ENCODE measurements around the gene NUP42.
A peak's percentile ranks its signal among the peaks of the same experiment; 100 is the strongest.
"Not testable (repeated sequence)": the region's sequence is repeated elsewhere in the genome, so short reads cannot be mapped to it uniquely, and the experiment has no call there.

NUP42 gene, protein sequence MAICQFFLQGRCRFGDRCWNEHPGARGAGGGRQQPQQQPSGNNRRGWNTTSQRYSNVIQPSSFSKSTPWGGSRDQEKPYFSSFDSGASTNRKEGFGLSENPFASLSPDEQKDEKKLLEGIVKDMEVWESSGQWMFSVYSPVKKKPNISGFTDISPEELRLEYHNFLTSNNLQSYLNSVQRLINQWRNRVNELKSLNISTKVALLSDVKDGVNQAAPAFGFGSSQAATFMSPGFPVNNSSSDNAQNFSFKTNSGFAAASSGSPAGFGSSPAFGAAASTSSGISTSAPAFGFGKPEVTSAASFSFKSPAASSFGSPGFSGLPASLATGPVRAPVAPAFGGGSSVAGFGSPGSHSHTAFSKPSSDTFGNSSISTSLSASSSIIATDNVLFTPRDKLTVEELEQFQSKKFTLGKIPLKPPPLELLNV

DNA sequence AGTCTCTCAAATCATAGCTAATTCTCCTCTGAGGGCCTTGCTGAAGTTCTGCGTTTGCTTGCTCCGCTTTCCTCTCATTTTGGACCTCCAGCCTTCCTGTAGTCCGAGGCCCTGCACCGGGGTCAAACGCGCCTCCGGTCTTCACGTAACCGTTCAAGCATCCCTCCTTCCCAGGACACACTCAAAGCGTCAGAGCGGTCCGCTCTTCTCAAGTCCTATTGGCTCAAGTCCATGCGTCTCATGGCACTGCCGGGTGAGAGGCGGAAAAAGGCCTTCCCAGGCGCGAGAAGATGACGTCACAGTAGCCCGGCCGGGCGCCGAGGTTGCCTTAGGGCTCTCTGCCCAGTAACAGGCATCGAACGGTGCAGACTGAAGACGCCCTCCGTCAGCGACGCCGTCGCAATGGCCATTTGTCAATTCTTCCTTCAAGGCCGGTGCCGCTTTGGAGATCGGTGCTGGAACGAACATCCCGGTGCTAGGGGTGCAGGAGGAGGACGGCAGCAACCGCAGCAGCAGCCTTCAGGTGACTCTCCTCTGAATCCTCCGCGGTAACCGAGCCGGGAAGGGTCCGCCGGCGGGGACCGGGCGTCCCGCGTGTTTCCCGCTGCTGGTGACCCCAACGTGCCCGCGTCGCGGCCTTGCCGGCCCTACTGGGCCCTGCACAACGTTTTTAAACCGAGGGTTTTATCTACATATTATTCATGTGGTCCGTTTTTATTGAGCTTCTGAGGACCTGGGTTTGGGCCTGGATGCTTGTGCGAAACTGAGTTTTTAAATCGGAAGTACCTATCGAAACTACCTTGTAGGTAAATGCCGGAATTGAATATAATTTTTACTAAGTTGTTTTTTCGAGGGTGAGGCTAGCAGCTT is at the start of gene NUP42:
NUP42 (plus strand) TSS at position 365 of the 870 bp plus-strand sequence; CDS start at position 403, 38 bp downstream.
- peak; percentile 96 for DNase-seq (ENCODE audit: low spot score)

DNA sequence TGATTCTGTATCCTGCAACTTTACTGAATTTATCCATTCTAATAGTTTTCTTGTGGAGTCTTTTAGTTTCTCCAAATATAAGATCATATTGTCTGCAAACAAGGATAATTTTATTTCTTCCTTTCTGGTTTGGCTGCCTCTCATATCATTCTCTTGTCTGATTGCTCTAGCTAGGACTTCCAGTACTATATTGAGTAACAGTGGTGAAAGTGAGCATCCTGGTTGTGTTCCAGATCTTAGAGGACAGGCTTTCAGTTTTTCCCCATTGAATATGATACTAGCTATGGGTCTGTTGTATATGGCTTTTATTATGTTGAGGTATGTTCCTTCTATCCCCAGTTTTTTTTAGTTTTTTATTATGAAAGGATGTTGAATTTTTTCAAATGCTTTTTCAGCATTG is 48.1 kb upstream of the NUP42 start:
- DNase-seq (ENCODE audit: low spot score), result no peak

DNA sequence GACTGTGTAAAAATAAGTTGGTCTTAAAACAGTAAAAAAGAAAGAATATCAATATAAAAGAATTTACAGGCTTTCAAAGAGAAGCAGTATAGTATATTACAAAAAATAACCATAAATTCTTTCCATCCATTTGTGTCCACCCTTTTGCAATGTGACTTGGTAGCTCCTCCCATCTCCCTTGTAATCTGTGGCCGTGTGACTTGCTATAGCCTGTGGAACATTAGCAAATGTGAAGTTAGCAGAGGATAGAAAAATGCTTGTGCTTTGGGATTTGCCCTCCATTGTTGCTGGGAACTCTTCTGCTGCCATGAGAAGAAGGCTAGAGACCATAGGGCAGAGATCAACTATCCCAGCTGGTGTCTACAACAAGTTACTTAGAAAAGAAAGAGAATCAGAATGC is 46.1 kb upstream of the NUP42 start:
- no peak for DNase-seq (ENCODE audit: low spot score)

DNA sequence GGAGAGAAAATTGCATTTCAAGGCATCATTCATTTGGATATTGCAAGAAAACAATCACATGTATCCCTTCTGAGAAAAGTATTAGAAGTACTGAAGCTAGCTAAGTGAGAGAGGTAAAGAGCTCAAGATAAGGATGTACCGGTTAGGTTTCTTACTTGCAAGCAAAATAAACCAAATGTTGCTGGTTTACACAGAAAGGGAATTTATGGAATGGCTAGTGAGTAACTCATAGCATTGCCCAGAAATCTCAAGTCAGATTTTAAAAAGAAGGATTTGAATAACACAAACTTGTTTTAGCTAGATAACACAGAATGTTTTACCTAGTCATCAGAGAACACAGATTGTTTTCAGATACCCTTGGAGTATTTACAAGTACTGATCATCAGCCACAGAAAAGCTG is 45.6 kb upstream of the NUP42 start:
- DNase-seq (ENCODE audit: low spot score), result no peak

DNA sequence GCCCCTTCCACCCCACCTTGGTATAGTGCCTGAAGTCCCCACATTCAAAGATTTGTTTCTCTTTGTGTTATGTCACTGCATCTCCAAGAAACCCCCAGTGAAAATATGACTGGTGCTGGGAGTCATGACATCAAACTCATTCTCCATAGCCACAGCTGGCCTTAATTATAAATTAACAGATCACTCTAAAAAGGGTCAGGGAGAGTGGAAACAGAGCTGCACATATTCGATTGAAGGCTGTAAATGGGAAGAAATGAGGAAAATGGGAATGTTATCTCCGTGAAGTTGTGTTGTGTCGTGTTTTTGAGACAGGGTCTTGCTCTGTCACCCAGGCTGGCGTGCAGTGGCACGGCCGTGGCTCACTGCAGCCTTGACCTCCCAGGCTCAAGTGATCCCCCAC is 24.2 kb upstream of the NUP42 start:
- DNase-seq (ENCODE audit: low spot score), result no peak

DNA sequence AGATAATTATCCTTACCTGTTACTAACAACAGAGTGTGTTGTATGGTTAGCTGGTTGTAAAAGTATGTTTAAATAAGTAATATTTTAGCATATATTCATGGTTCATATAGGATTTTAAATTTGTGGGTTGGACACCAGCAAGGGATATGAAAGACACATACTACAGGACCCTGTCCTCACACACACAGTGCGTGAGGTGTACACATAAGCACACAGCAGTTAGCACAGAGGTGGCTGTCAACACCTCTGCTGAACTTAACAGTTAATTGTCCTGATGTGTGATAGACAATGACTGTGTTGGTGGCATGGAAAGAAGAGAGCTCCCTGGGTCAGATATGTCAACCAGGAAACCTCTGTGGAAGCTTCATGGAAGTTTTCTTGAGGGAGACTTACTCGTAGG is 23.3 kb upstream of the NUP42 start:
- no peak for DNase-seq (ENCODE audit: low spot score)

DNA sequence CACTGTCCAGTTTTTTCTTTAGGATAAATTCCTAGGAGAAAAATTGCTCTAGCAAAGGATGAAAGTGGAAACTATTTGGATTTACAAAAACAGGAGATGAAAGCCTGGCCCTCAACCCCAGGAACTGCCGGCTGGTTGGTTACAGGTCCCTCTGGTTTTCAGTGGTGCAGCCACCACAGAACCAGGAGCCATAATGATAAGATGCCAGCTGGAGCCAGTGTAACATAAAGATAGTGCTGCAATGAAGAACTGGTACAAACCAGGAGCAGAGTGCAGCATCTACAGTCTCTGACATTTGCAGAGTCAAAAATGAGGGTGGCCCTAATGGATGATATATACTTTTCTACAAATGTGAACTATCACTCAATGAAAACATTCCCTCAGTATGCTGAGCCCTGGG is 20.4 kb upstream of the NUP42 start:
- DNase-seq (ENCODE audit: low spot score), result no peak

DNA sequence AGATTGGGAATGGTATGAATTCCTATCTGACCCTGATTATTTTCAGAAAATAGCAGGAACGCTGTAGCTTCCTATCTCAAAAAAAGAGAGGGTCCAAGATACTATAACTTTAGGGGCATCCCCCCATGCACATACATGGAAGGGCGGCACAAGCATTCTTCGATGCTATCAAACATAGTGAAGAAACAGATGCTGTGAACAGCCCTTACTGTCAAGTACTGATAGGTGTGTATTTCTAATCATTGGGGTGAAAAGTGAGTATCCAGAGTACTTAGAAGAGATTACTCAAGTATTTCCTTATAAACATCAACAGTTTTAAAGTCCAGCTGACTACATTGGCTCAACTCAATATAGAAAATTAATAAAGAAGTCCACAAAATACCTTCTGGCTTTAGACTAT is 17.0 kb upstream of the NUP42 start:
- DNase-seq (ENCODE audit: low spot score), result no peak

DNA sequence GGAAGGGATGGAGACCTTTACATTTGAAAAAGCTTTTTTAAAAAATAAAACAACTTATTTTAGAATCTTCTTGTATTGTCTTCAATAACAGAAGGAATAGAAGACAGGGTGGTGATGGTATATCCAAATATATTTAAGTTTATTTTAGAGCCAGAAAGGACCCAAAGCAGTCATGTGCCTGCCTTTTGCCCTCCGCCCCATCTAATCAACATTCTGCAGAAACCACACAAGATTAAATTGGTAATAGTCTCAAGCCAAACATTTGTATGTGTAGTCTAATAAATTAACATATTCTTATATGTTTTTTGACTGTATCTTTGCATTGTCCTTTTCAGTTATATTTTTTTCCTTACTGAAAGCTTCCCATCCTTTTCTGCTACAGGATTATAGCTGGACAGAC is 16.5 kb upstream of the NUP42 start:
- DNase-seq (ENCODE audit: low spot score), result no peak

DNA sequence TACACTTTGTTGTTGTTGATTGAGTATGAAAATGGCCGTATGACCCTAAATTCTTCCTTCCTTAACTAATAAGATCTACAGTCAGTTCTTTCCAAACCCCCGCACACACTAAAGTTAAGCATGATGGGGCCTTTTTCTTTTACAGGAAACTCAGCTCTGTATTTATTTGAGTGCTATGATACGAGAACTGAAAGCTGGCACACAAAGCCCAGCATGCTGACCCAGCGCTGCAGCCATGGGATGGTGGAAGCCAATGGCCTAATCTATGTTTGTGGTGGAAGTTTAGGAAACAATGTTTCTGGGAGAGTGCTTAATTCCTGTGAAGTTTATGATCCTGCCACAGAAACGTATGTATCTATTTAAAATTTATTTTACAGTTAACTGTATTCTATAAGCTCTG is 14.2 kb upstream of the NUP42 start:
- DNase-seq (ENCODE audit: low spot score), result no peak

DNA sequence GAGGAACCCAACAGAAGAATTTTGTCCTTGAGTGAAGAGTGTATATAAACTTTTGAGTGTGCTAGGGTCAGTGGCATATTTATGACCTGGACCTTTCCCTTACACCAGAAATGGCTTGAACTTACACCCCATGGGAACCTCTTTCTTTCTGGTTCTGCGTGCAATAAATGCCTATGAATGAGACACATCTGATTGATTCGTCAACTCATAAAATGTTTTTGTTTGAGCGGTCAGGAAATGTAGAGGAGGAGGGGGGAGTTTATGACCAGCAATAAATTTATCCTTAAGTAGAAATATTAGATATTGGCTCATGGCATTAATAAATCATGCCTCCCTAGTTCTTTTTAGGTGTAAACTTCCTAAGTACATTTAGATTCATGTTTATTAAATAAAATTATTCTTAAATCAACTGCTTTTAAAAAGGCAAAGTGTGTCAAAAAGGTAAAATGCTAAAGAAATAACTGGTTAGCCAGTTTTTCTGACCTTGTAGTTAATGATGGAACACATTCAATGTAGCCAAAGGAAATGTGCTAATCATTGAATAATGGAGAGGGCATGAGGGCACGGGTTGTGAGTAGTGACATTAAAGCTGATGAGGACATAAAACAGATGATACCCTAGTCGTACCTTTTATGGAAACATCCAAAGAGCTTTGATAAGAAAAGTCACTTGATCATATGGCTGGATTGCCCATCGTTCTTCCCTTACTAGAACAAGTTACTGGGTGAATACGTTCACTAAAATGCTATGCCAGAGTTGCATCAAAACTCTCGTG is 13.6 kb upstream of the NUP42 start:
- DNase-seq (ENCODE audit: low spot score), result no peak

DNA sequence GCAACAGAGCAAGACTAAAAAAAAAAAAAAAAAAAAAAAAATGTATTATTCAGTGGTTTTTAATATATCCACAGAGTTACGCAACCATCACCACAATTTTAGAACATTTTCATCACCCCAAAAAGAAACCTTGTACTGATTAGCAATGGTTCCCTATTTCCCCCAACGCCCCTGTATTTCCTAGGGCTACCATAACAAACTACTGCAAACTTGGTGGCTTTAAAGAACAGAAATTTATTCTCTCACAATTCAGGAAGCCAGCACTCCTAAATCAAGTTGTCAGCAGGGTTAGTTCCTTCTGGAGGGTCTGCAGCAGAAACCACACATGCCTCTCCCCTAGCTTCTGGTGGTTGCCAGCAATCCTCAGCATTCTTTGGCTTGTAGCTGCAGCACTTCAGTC is 5.9 kb upstream of the NUP42 start:
- DNase-seq (ENCODE audit: low spot score), result no peak

DNA sequence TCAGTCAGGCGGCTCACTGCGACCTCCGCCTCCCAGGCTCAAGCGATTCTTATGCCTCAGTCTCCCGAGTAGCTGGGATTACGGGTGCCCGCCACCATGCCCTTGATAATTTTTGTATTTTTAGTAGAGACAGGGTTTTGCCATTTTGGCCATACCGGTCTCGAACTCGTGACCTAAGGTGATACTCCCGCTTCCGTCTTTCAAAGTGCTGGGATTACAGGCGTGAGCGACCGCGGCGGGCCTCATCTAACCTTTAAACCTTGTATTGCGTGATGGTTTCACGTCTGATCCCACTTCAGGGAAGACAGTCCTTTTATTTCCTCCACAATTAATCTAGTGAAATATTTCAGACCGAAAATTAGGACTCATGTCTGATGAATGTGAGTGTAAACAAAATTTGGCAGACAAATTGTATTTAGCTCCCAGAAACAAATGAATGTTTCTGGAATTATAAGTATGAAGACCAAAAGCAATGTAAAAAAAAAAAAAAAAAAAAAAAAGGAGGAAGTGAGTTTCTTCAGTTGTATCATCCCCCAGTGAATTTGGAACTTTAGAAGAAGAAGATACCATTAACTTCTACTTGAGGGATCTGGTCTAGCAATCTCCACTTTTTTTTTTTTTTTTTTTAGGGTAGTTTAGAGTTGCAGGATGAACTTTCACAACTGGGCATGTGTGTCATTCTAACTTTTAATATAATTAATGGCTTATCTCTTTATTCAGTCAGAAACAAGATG is 1.6 kb downstream of the NUP42 start:
- DNase-seq (ENCODE audit: low spot score), result no peak

DNA sequence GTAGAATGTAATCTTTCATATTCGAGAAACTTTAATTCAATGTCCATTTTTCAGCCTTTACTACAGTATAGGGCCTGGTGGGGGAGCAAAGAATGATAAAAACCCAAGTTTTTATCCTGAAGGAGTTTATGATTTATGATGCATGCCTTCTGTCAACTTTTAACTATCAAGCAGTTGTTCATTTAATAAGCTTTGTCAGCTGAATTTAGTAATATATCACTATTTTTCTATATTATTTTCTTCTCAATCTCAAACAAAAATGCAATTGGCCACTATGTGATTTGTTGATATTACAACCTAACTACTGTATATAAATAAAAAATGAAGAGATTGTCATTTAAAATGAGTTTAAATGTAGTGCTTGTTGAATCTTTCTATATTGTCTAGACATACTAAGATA is 2.4 kb downstream of the NUP42 start:
- no peak for DNase-seq (ENCODE audit: low spot score)

DNA sequence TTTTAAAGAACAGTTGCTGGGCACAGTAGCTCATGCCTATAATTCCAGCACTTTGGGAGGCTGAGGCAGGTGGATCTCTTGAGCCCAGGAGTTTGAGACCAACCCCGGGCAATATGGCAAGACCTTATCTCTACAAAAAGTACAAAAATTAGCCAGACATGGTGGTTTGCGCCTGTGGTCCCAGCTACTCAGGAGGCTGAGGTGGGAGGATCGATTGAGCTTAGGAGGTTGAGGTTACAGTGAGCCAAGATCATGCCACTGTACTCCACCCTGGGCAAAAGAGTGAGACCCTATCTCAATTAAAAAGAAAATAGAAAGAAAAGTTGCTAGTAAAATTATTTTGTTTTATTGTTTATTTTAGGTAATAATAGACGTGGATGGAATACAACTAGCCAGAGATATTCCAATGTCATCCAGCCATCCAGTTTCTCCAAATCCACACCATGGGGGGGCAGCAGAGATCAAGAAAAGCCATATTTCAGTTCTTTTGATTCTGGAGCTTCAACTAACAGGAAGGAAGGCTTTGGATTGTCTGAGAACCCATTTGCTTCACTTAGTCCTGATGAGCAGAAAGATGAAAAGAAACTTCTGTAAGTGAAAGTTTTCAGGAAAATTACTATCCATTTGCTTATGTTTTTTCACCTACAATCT is 3.0 kb downstream of the NUP42 start:
- DNase-seq (ENCODE audit: low spot score), result peak; percentile 13

DNA sequence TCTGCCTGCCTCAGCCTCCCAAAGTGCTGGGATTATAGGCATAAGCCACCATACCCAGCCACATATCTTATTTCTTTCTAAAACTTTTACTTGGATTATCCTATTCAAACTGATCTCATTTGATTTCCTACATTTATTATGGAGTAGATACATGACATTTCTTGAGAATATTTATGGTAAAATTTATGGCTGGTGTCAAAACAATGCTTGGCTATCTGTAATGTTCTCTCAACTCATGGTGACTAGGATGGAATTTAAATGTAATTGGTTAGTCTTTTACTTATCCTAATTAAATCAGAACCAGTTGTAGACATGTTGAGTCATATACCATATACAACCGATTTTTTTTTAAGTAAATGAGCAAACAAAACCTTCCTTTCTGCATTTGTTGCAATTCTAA is 4.1 kb downstream of the NUP42 start:
- no peak for DNase-seq (ENCODE audit: low spot score)

DNA sequence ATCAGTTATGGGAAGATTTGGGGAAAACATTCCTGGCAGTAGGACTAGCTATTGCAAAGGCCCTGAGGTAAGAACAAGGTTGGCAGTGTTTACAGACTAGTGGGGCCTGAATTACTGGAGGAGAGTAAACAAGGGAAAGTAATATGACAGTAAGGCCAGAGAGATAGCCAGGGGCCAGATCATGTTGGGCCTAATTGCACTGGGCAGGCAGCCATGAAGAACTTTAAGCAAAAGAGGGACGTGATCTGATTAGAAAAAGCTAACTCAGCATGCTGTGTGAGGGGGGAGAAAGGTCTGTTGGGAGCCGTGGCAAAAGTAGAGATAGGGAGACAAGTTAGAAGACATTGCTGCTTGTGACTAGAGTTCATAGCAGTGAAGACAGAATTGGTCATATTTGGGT is 9.2 kb downstream of the NUP42 start:
- no peak for DNase-seq (ENCODE audit: low spot score)

DNA sequence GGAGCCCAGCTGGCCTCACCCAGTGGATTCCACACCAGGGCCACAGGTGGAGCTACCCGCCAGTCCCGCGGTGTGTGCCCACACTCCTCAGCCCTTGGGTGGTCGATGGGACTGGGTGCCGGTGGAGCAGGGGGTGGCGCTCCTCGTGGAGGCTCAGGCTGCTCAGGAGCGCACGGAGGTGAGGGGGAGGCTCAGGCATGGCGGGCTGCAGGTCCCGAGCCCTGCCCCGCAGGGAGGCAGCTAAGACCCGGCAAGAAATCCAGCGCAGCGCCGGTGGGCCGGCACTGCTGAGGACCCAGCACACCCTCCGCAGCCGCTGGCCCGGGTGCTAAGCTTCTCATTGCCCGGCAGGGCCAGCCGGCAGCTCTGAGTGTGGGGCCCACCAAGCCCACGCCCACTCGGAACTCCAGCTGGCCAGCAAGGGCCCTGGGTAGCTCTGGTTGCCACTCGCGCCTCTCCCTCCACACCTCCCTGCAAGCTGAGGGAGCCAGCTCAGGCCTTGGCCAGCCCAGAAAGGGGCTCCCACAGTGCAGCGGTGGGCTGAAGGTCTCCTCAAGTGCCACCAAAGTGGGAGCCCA is 11.9 kb downstream of the NUP42 start:
- not testable (repeated sequence) for DNase-seq (ENCODE audit: low spot score)

DNA sequence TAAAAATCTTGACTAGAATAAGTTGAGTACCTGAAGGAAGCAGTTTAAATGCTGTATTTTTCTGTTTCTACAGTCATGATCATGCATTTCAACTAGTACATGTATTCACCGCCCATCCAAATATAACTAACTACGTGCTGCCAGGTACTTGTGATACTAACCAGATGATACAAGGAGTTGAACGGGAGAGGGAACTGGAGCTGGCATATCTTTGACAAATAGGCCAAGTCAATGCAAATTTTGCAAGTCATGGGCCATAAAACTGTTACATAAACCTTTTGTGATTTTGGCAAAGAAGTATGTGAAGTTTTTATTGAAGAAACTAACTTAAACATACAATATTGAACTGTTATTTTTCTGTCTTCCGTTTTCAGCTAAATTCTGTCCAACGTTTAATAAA is 14.5 kb downstream of the NUP42 start:
- no peak for DNase-seq (ENCODE audit: low spot score)

DNA sequence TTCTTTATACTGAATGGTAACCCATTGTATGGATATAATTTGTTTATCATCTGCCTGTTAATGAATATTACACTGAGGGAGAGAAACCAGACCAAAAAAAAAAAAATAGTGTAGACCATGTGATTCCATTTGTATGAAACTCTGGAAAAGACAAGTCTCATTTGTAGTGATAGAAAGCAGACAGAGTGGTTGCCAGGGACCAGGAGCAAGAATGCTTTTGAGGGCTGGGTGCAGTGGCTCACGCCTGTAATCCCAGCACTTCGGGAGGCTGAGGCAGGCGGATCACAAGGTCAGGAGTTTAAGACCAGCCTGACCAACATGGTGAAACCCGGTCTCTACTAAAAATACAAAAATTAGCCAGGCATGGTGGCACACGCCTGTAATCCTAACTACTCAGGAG is 15.9 kb downstream of the NUP42 start:
- not testable (repeated sequence) for DNase-seq (ENCODE audit: low spot score)

DNA sequence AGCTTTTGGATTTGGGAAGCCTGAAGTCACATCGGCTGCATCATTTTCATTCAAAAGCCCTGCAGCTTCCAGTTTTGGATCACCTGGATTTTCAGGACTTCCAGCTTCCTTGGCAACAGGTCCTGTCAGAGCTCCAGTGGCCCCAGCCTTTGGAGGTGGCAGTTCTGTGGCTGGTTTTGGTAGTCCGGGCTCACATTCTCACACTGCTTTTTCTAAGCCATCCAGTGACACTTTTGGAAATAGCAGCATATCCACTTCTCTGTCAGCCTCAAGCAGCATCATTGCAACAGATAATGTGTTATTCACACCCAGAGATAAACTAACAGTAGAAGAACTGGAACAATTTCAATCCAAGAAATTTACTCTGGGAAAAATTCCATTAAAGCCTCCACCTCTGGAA is 18.5 kb downstream of the NUP42 start:
- DNase-seq (ENCODE audit: low spot score), result no peak
